ENCODE results near the gene STEAP4. TPM values are rescaled to one million over a fixed set of nuclear protein-coding genes. Genes with fewer than 3 reads are reported as not detected.

STEAP4 gene
- total and polyA plus RNA-seq, 2 experiments from 2014 or later: 0.06 TPM; not detected in 1

DNA sequence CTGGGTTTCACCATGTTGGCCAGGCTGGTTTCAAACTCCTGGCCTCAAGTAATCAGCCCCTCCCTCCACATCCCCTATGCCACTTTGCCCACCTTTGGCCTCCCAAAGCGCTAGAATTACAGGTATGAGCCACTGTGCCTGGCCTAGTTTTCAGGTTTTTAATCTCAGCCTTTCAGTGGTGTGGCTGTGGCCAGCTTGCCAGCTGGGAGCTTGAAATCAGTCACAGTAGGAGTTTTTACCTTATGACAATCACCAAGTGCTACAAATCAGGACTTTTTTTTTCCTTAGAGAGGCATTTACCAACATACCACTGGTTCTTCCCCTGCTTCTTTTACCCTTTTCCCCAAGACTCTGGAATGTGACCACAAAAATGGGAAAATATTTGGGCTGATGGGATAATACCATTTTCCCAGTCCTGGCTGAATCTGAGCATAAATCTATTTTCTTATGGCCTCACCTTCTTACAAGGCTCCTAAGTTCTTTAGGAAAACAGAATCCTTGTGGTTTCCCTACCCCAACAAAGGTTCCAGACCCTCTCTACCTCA, 6.2 kb downstream of the STEAP4 start:
- Histone ChIP-seq H3K27ac (ENCODE audit: low read depth) (no peak overlapping the region), H4K20me1 (replicated peaks; ENCODE audit: insufficient read depth) (no peaks in the 10 kb centered on the region), H3K27me3 (ENCODE audit: insufficient read depth) (peaks cover 3% of the 10 kb centered on the region), H2AFZ (peak overlapping the region; percentile 28; the same call in 1 of the 2 replicates), H3F3A (replicated peaks; ENCODE audit: low read depth) (no peaks in the 10 kb centered on the region), H3K9me2 (ENCODE audit: insufficient read depth) (no peaks in the 10 kb centered on the region), H3K79me2 (replicated peaks; ENCODE audit: insufficient read depth) (no peaks in the 10 kb centered on the region), H3K36me3 (ENCODE audit: insufficient read depth) (no peaks in the 10 kb centered on the region), H3K4me3 (no peak overlapping the region), H3K4me1 (ENCODE audit: insufficient read depth) (no peaks in the 10 kb centered on the region), H3K4me2 (no peak overlapping the region)
- H3K9me3 Mint-ChIP-seq: no peaks in the 10 kb centered on the region
- DNase-seq (ENCODE audit: low spot score) (no peak), ATAC-seq (no peak)
- H3K4me1 Mint-ChIP-seq: peaks cover 7% of the 10 kb centered on the region; the same call in 2 of the 3 replicates
- no peak overlapping the region for H3K27ac Mint-ChIP-seq
- no peak overlapping the region for H3K4me3 Mint-ChIP-seq
- no peaks in the 10 kb centered on the region for H3K36me3 Mint-ChIP-seq (ENCODE audit: low read depth)
- no peaks in the 10 kb centered on the region for H3K27me3 Mint-ChIP-seq (ENCODE audit: insufficient read depth, low read depth, poor library complexity)
- TF ChIP-seq NANOG (IDR thresholded peaks at IDR 0.05; ENCODE audit: borderline replicate concordance) (no peak), EZH2phosphoT487 (IDR thresholded peaks at IDR 0.05; ENCODE audit: unreplicated experiment) (no peak), STAT1 (IDR thresholded peaks at IDR 0.05; ENCODE audit: unreplicated experiment) (no peak), ZNF114 (CRISPR knock-in tag; IDR thresholded peaks at IDR 0.05) (no peak), CREB1 (CRISPR knock-in tag; IDR thresholded peaks at IDR 0.05; ENCODE audit: low read depth) (no peak), JUNB (IDR thresholded peaks at IDR 0.05; ENCODE audit: unreplicated experiment) (no peak), EZH2 (IDR thresholded peaks at IDR 0.05; ENCODE audit: low read depth, unreplicated experiment) (no peak), ZNF331 (CRISPR knock-in tag; IDR thresholded peaks at IDR 0.05; ENCODE audit: low read depth) (no peak)
- TF ChIP-seq, protein P1, sequence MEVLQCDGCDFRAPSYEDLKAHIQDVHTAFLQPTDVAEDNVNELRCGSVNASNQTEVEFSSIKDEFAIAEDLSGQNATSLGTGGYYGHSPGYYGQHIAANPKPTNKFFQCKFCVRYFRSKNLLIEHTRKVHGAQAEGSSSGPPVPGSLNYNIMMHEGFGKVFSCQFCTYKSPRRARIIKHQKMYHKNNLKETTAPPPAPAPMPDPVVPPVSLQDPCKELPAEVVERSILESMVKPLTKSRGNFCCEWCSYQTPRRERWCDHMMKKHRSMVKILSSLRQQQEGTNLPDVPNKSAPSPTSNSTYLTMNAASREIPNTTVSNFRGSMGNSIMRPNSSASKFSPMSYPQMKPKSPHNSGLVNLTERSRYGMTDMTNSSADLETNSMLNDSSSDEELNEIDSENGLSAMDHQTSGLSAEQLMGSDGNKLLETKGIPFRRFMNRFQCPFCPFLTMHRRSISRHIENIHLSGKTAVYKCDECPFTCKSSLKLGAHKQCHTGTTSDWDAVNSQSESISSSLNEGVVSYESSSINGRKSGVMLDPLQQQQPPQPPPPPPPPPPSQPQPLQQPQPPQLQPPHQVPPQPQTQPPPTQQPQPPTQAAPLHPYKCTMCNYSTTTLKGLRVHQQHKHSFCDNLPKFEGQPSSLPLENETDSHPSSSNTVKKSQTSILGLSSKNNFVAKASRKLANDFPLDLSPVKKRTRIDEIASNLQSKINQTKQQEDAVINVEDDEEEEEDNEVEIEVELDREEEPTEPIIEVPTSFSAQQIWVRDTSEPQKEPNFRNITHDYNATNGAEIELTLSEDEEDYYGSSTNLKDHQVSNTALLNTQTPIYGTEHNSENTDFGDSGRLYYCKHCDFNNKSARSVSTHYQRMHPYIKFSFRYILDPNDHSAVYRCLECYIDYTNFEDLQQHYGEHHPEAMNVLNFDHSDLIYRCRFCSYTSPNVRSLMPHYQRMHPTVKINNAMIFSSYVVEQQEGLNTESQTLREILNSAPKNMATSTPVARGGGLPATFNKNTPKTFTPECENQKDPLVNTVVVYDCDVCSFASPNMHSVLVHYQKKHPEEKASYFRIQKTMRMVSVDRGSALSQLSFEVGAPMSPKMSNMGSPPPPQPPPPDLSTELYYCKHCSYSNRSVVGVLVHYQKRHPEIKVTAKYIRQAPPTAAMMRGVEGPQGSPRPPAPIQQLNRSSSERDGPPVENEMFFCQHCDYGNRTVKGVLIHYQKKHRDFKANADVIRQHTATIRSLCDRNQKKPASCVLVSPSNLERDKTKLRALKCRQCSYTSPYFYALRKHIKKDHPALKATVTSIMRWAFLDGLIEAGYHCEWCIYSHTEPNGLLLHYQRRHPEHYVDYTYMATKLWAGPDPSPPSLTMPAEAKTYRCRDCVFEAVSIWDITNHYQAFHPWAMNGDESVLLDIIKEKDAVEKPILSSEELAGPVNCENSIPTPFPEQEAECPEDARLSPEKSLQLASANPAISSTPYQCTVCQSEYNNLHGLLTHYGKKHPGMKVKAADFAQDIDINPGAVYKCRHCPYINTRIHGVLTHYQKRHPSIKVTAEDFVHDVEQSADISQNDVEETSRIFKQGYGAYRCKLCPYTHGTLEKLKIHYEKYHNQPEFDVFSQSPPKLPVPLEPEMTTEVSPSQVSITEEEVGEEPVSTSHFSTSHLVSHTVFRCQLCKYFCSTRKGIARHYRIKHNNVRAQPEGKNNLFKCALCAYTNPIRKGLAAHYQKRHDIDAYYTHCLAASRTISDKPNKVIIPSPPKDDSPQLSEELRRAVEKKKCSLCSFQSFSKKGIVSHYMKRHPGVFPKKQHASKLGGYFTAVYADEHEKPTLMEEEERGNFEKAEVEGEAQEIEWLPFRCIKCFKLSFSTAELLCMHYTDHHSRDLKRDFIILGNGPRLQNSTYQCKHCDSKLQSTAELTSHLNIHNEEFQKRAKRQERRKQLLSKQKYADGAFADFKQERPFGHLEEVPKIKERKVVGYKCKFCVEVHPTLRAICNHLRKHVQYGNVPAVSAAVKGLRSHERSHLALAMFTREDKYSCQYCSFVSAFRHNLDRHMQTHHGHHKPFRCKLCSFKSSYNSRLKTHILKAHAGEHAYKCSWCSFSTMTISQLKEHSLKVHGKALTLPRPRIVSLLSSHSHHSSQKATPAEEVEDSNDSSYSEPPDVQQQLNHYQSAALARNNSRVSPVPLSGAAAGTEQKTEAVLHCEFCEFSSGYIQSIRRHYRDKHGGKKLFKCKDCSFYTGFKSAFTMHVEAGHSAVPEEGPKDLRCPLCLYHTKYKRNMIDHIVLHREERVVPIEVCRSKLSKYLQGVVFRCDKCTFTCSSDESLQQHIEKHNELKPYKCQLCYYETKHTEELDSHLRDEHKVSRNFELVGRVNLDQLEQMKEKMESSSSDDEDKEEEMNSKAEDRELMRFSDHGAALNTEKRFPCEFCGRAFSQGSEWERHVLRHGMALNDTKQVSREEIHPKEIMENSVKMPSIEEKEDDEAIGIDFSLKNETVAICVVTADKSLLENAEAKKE (CRISPR knock-in tag; IDR thresholded peaks at IDR 0.05): no peak
- TF ChIP-seq, protein P2, sequence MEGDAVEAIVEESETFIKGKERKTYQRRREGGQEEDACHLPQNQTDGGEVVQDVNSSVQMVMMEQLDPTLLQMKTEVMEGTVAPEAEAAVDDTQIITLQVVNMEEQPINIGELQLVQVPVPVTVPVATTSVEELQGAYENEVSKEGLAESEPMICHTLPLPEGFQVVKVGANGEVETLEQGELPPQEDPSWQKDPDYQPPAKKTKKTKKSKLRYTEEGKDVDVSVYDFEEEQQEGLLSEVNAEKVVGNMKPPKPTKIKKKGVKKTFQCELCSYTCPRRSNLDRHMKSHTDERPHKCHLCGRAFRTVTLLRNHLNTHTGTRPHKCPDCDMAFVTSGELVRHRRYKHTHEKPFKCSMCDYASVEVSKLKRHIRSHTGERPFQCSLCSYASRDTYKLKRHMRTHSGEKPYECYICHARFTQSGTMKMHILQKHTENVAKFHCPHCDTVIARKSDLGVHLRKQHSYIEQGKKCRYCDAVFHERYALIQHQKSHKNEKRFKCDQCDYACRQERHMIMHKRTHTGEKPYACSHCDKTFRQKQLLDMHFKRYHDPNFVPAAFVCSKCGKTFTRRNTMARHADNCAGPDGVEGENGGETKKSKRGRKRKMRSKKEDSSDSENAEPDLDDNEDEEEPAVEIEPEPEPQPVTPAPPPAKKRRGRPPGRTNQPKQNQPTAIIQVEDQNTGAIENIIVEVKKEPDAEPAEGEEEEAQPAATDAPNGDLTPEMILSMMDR (conservative IDR thresholded peaks at IDR 0.05; ENCODE audit: low read depth in 2 of 2): no peak

All from GM23338 (cell line).